Keratinocyte (primary cell): ENCODE results near the gene CHEK2. TPM values are rescaled to one million over a fixed set of nuclear protein-coding genes. Genes with fewer than 3 reads are reported as not detected.

Experiments
- DNase-seq: peaks from one replicate; pipeline ENCODE4 v3.0.0-alpha.2; 2011; ENCODE audit warnings: low read depth, missing footprints, low spot score
- FAIRE-seq: peaks from 2 replicates; lab custom pipeline; 2011; peaks lifted over from hg19 to GRCh38; lab: Jason Lieb, UNC
- H2AFZ ChIP-seq: 2 replicates; pipeline ENCODE4 v1.6.0; 2012; ENCODE audit warnings: low read length, control low read depth, inconsistent platforms; ENCODE audit not compliant: control insufficient read depth
- H3K27ac ChIP-seq: 2 replicates; pipeline ENCODE4 v1.5.1; 2011; ENCODE audit warnings: low read length; ENCODE audit not compliant: control insufficient read depth, insufficient read depth
- H3K27me3 ChIP-seq: 3 replicates; pipeline ENCODE4 v1.6.0; 2011; ENCODE audit warnings: low read length; ENCODE audit not compliant: control insufficient read depth, insufficient read depth; ENCODE audit errors: extremely low read depth
- H3K36me3 ChIP-seq, 2 experiments: 2 replicates in 1 of 2; 3 replicates in 1 of 2; pipeline ENCODE4 v1.5.1; 2011; ENCODE audit warnings: low read length in 2 of 2, mild to moderate bottlenecking in 1 of 2; ENCODE audit not compliant: control insufficient read depth in 2 of 2, insufficient read depth in 2 of 2; ENCODE audit errors: extremely low read depth in 1 of 2
- H3K4me1 ChIP-seq: 3 replicates; pipeline ENCODE4 v1.5.1; 2011; ENCODE audit warnings: low read length; ENCODE audit not compliant: control insufficient read depth, insufficient read depth; ENCODE audit errors: extremely low read depth
- H3K4me2 ChIP-seq: 3 replicates; pipeline ENCODE4 v1.6.0; 2011; ENCODE audit warnings: low read depth, low read length; ENCODE audit not compliant: control insufficient read depth, insufficient read depth; ENCODE audit errors: extremely low read depth
- H3K4me3 ChIP-seq, 3 experiments: fragments of 200-600 bp in 1 of 3; sonication (generic) in 1 of 3; 2 replicates in 2 of 3; 3 replicates in 1 of 3; pipeline ENCODE4 v1.5.1; 2011 to 2016; ENCODE audit warnings: low read length in 3 of 3, mild to moderate bottlenecking in 3 of 3, control low read depth in 2 of 3, inconsistent platforms in 1 of 3, low read depth in 1 of 3, mixed read lengths in 1 of 3, mixed run types in 1 of 3, moderate library complexity in 1 of 3; ENCODE audit not compliant: control insufficient read depth in 2 of 3, insufficient read depth in 2 of 3; ENCODE audit errors: extremely low read depth in 1 of 3
- H3K79me2 ChIP-seq: 2 replicates; pipeline ENCODE4 v1.6.0; 2012; ENCODE audit warnings: low read length; ENCODE audit not compliant: control insufficient read depth, insufficient read depth
- H3K9ac ChIP-seq: 3 replicates; pipeline ENCODE4 v1.6.0; 2011; ENCODE audit warnings: low read length; ENCODE audit not compliant: control insufficient read depth, insufficient read depth; ENCODE audit errors: extremely low read depth
- H3K9me1 ChIP-seq: 3 replicates; pipeline ENCODE4 v1.6.0; 2011; ENCODE audit warnings: low read length; ENCODE audit not compliant: control insufficient read depth, insufficient read depth; ENCODE audit errors: extremely low read depth
- H3K9me3 ChIP-seq: 2 replicates; pipeline ENCODE4 v1.5.1; 2012; ENCODE audit warnings: low read depth, low read length; ENCODE audit not compliant: control insufficient read depth
- H4K20me1 ChIP-seq: 3 replicates; pipeline ENCODE4 v1.6.0; 2011; ENCODE audit warnings: low read length; ENCODE audit not compliant: control insufficient read depth, insufficient read depth; ENCODE audit errors: extremely low read depth
- EZH2 ChIP-seq: IDR thresholded peaks from one replicate; pipeline ENCODE4 v1.6.1; 2012; ENCODE audit warnings: inconsistent platforms, mild to moderate bottlenecking, low read length, moderate library complexity
- dilution Hi-C: fragments of 300-500 bp; cut with MboI; formaldehyde crosslinking; loops from one replicate; pipeline ENCODE4 v1.7.0; 2020; ENCODE audit warnings: low sequenced_read_pairs; ENCODE audit not compliant: extremely low pct_ligation_motif_present
- polyA plus RNA-seq, 5 experiments: library from polyadenylated mRNA; depleted of rRNA in 3 of 5; stranded (reverse) in 3 of 5; stranded (forward) in 1 of 5; unstranded in 1 of 5; fragments of >200 nt; gene quantifications; 1 replicate in 1 of 5; 2 replicates in 3 of 5; 3 replicates in 1 of 5; pipeline versions ENCODE4 v1.2.1 to v1.2.3, GENCODE V29; 2011 to 2012; ENCODE audit warnings: missing spikeins in 2 of 5, low read depth in 1 of 5, low replicate concordance in 1 of 5
- TF ChIP-seq, protein P1 (sequence below), 3 experiments: IDR thresholded peaks in 1 of 3; conservative IDR thresholded peaks in 1 of 3; optimal IDR thresholded peaks in 1 of 3; 2 replicates in 2 of 3; 3 replicates in 1 of 3; pipeline versions ENCODE3 to v1.5.1; 2011; ENCODE audit warnings: low read length in 3 of 3, mild to moderate bottlenecking in 3 of 3, moderate library complexity in 2 of 3, control low read depth in 1 of 3, inconsistent platforms in 1 of 3; ENCODE audit not compliant: insufficient read depth in 2 of 3; ENCODE audit errors: extremely low read depth in 1 of 3

Gene CHEK2
- polyA plus RNA-seq, 1 donor (not counting 4 experiments of a cell fraction or from before 2014, with no cell fraction given), result 28.2 TPM

DNA sequence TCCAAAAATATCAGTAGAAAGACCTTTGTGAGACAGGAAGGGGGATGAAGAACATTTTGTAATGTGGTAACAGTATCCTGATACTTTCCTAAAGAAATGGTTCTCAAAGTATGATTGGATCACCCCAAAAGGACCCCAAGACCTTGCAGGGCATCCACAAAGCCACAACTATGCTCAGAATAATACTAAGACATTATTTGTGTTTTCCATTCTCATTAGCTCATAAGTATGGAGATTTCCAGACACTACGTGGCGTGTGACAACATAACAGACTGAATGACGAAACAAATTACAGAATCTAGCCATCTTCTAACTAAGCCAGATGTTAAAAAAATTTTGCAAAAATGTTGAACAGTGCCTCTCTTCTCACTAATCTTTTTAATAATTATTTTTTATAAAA is 24.9 kb downstream of the CHEK2 start:
- Histone ChIP-seq H3K27ac (no peak overlapping the region), H3K36me3 (peaks cover 0 to 6% of the 10 kb centered on the region in 2 experiments), H3K9me1 (no peaks in the 10 kb centered on the region), H3K9ac (no peak overlapping the region), H3K4me3 (no peak overlapping the region), H3K79me2 (no peaks in the 10 kb centered on the region), H3K9me3 (no peaks in the 10 kb centered on the region), H3K27me3 (no peaks in the 10 kb centered on the region), H4K20me1 (no peaks in the 10 kb centered on the region), H3K4me1 (peaks cover 12% of the 10 kb centered on the region), H3K4me2 (no peak overlapping the region), H2AFZ (no peak overlapping the region)
- dilution Hi-C loops, result no loop called here
- TF ChIP-seq, protein P1, sequence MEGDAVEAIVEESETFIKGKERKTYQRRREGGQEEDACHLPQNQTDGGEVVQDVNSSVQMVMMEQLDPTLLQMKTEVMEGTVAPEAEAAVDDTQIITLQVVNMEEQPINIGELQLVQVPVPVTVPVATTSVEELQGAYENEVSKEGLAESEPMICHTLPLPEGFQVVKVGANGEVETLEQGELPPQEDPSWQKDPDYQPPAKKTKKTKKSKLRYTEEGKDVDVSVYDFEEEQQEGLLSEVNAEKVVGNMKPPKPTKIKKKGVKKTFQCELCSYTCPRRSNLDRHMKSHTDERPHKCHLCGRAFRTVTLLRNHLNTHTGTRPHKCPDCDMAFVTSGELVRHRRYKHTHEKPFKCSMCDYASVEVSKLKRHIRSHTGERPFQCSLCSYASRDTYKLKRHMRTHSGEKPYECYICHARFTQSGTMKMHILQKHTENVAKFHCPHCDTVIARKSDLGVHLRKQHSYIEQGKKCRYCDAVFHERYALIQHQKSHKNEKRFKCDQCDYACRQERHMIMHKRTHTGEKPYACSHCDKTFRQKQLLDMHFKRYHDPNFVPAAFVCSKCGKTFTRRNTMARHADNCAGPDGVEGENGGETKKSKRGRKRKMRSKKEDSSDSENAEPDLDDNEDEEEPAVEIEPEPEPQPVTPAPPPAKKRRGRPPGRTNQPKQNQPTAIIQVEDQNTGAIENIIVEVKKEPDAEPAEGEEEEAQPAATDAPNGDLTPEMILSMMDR (optimal IDR thresholded peaks at IDR 0.05 in 1 of 3, IDR thresholded peaks at IDR 0.05 in 1 of 3, conservative IDR thresholded peaks at IDR 0.05 in 1 of 3; ENCODE audit: extremely low read depth in 1 of 3, insufficient read depth in 2 of 3, low read length in 3 of 3), result no peak
- no peak for TF ChIP-seq EZH2
- DNase-seq (no peak), FAIRE-seq (no peak)

DNA sequence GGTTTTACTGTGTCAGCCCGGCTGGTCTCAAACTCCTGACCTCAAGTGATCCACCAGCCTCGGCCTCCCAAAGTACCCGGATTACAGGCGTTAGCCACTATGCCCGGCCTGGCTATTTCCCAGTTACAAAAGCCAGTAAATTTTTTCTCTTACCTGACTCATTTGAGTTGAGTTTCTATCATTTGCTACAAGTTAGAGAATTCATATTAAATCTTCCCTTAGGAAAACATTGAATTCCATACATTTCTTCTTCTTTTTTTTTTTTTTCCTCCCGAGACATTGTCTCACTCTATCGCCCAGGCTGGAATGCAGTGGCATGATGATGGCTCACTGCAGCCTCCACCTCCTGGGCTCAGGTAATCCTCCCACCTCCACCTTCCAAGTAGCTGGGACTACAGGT is 26.0 kb downstream of the CHEK2 start:
- H3K79me2 ChIP-seq, result no peaks in the 10 kb centered on the region
- H3K4me3 ChIP-seq, result no peak overlapping the region
- no peak for TF ChIP-seq EZH2
- TF ChIP-seq, protein P1 (optimal IDR thresholded peaks at IDR 0.05 in 1 of 3, IDR thresholded peaks at IDR 0.05 in 1 of 3, conservative IDR thresholded peaks at IDR 0.05 in 1 of 3; ENCODE audit: extremely low read depth in 1 of 3, insufficient read depth in 2 of 3, low read length in 3 of 3), result no peak
- dilution Hi-C loops, result no loop called here
- no peaks in the 10 kb centered on the region for H4K20me1 ChIP-seq
- no peak overlapping the region for H3K4me2 ChIP-seq
- no peak overlapping the region for H3K27ac ChIP-seq
- no peak for FAIRE-seq
- peaks cover 20% of the 10 kb centered on the region for H3K4me1 ChIP-seq
- DNase-seq, result no peak
- peaks cover 0 to 5% of the 10 kb centered on the region in 2 experiments for H3K36me3 ChIP-seq
- H2AFZ ChIP-seq, result no peak overlapping the region
- H3K27me3 ChIP-seq, result no peaks in the 10 kb centered on the region
- H3K9me1 ChIP-seq, result no peaks in the 10 kb centered on the region
- no peak overlapping the region for H3K9ac ChIP-seq
- H3K9me3 ChIP-seq, result no peaks in the 10 kb centered on the region
